ENCODE results near the gene SEL1L3.
A peak's percentile ranks its signal among the peaks of the same experiment; 100 is the strongest.
"Not testable (repeated sequence)": the region's sequence is repeated elsewhere in the genome, so short reads cannot be mapped to it uniquely, and the experiment has no call there.

The SEL1L3 gene
- total RNA-seq = 86.8 to 127 (median 103) reads per million in 4 donors

DNA sequence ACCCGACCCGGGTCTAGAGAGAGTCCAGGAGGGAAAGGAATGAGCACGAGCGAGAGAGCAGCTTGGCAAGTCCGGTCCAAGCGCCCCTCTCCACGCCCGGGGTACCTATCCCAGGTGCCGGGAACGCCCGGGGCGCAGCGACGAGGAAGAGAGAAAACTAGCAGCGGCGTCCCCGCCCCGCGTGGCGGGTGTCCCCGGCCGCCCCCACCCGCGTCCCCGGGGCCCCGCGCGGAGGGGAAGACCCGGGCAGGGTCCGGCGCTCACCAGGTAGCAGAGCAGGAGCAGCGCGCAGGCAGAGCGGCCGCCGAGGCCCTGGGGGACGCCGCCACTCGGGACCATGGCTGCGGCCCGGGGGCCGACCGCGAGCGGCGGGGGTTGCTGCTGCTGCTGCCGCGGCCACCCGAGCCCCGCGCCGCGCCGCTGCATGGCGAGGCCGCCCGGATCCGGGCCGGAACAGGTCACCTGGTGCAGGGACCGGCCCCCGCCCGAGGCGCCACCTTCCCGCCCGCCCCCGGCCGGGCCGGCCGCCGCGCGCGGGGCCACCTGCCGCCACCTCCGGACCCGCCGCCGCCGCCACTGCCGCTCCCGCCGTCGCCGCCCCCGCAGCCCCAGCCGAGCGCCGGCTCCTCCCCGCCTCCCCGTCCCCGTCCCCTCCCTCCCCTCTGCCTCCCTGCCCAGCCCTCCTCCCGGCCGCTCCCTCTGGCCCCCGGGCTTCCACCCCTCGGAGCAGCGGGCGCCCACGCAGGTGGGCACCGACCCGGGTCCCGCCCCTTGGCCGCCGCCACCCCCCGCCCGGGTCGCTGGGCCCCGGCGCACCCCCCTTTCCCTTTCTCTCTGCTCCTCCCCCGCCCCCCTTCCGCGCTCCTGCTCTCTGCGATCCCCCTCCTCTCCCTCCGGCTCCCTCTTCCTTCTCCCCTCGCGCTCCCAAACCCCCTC, at the start of gene SEL1L3:
Gene SEL1L3 (minus strand): TSS at position 578 of the 936 bp plus-strand sequence. CDS start 152 bp downstream, at position 426.
- peak; percentile 20 to 62 (median 45) for DNase-seq

GRCh38 chr4:25911356-25911755, 48.6 kb upstream of the SEL1L3 start:
- DNase-seq = no peak

- DNase-seq = no peak
Measured at GRCh38 chr4:25908491-25908901, 45.7 kb upstream of the SEL1L3 start.

GRCh38 chr4:25906113-25906512, 43.3 kb upstream of the SEL1L3 start:
- DNase-seq = not testable (repeated sequence)

DNA sequence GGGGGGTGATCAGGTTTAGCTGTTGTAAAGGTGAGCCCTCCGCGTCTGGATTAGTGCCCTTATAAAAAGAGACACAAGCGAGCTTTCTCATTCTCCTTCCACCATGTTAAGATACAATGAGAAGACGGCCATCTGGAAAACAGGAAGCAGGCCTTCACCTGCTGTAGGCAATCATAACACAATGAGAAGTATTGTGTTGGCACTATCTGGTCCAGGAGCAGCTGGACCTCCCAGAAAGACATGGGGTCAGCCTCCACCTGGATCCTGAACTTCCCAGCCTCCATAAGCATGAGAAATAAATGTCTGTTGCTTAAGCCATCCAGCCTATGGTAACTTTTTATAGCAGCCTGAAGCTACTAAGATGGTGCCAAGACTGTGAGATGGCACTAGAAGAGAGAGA, 42.6 kb upstream of the SEL1L3 start:
- DNase-seq = no peak

DNA sequence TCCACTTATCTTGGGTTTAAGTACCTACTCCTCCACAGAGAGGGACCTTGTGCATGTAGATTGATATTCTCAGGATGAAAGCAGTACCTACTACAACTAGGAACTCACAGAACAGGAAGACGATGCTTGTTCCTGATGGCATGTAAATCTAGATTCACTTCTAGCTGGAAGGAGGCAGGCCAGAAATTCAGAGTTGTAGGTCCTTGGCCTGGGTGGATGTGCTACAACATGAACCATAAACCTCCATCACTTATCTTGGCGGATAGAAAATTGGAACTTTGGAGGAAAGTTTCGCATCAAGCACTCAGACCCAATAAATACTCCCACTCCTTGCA, 41.9 kb upstream of the SEL1L3 start:
- no peak for DNase-seq

DNA sequence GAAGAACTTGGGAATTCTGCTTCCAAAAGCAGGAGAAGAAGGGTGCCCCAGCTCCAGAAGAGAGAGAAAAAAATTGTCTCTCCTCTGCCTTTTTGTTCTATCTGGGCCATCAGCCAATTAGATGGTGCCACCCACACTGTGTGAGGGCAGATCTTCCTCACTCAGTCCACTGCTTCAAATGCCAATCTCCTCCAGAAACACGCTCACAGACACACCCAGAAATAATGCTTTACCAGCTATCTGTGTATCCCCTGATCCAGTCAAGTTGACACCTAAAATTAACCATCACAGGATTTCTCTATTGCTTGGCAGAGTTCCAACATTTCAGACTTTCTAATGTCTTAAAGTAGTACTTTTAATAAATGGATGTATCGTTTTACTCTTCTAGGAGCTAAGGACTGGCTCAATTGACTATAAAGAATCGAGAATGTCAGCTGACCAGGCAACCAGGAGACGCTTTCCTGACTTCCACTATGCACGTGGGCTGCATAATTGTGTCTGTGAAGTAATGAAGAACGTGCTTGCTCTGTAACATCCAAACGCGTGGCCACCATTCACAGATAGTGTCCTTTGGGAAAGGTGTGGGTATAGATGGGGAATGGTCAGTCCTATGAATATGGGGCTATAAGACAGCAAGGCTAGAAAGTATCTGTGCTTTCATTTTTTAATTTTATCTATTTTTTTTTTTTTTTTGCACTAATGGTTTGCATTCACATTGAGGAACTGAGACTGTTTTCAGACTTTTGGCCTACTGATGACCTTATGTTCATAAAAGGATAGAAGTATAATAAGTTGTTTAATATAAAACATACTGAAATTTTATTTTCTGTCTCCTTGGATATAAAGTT, 41.3 kb upstream of the SEL1L3 start:
- no peak for DNase-seq

DNA sequence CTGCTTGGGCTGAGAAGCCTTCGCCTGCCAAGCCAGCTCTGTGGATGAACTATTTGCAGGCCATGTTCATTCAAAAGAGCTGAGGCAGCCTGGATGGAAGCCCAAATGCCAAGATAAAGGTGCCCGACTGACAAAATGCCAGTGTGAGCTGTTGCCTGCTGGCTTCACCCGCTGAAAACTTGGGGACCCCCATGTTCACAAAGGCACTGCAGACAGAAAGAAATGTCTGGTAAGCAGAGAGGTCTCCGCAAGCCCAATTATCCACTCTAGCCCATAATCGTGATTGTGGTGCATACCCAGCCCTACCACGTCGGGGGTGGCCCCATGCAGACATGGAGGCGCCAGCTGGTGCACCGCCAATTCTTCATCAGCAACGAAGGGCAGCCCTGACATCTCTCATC, 38.2 kb upstream of the SEL1L3 start:
- no peak for DNase-seq

DNA sequence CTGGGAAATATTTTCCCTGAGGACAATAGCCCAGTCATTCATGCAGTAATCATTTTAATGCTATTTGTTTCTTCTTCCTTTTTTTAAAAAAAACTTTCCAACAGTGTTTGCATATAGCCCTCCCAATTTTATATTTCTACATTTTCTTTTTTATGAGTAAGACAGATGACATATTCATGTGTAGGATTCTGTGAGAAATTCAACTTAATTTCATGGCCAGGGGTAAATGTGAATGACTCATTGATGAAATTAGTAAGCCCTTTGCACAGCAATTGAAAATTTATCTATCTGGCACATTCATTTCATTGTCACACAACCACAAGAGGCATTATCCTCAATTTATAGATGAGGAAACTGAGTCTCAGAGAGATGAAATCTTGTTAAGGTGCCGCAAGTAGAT, 37.5 kb upstream of the SEL1L3 start:
- DNase-seq = no peak

DNA sequence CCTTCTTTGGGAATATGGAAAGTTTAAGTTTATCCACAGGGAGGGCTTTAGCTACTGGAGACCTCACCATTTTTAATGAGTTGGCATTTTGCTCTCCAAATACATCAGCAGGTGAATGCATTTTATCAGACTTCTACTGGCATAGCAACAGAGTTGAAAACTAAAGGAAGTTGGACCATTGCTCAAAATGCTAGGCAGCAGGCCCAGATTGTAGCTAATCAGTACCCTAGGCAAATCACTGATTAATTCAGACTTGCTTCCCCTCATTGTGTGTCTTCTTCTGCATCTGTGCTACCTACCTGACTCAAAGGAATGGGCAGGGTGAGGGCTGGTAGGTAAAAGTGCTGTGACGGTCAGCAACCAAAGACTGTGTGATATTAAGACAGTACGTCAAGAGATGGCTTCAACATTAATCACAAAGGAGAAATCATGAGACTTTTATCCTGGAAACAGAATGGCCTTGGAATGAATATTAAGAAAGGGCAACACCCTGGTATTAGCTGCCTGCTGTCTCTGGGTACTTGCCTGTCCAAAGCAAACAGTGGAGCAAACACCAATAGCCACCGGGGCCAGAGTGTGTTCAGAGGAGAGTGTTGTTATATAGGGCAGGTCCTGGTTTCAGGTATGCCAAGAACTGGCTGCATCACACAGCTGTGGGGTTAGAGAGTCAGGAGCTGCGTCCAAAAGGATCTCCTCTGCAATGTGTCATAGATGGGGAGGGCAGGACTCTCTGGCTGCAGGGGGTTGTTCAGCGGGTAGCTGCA, 34.2 kb upstream of the SEL1L3 start:
- no peak for DNase-seq

DNA sequence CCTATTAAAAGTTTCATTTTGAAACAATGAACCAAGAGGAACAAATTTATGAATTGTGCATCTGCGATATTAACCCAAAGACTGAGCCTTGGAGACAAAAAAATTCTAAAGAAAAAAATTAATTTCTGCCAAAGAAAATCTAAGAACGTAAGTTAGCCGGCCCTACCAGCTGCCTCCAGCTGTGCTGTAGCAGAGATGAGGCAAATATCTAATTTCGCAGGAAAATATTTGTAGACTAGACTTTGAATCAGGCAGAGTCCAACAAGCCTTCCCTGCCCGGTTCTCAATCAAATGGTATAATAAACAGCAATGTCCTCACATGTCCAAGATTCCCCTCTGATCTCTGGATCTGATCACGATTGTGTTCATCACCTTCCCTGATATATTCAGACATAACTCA, 30.0 kb upstream of the SEL1L3 start:
- DNase-seq = no peak

- no peak for DNase-seq
Measured at GRCh38 chr4:25890571-25891485, 28.0 kb upstream of the SEL1L3 start.

- DNase-seq = no peak
Measured at GRCh38 chr4:25889589-25890503, 27.1 kb upstream of the SEL1L3 start.

GRCh38 chr4:25888781-25889180, 26.0 kb upstream of the SEL1L3 start:
- no peak for DNase-seq

DNA sequence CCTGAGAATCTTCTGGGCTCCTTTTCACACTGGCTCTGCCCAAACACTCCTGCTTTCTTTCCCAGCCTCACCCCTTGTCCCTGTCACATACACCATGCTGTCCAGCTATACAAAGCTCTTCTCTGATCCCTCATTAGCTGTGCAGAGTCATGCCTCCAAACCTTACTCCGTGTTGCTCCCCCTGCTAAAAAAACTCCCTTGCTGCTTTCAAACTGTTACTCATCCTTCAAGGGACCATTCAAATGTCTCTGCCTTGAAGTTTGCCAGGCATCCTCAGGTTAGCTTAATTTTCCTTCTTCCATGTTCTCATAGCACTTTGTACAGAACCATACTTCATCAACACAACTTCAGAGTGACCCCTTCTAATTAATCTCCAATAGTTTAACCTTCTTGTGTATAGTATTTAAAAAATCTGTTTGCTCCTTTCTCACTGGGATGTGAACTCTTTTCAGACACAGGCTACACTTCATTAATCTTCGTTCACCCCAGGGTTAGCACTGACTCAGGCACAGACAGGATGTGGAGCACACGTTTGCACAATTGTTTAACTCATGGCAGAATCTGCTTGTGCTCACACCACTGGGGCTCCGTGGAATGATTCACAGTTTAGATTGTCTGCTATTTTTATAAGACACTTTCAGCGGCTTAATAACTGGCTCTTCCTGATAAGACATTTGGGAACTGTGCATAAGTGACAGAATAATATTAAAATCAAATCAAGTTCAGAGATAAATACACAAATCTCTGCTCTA, 21.4 kb upstream of the SEL1L3 start:
- DNase-seq = no peak

GRCh38 chr4:25883565-25883964, 20.8 kb upstream of the SEL1L3 start:
- no peak for DNase-seq

DNA sequence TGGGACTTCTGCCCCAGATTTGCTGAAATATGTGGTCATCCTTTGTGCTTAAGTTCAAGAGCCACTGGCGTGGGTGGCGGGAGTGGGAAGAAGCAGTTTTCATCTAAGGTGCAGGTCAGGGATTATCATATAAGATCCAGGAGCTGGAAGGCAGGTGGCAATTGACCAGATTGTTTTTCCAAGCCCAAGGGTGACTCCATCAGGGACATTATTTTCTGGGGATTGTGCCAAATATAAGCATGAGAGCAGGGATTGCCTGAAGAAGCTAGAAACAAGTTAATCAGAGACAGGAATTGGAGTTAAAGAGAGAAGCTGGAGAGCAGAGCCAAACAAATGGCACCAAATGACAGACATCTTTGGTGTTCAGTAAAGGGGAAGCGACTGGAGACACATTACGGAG, 19.4 kb upstream of the SEL1L3 start:
- DNase-seq = no peak

DNA sequence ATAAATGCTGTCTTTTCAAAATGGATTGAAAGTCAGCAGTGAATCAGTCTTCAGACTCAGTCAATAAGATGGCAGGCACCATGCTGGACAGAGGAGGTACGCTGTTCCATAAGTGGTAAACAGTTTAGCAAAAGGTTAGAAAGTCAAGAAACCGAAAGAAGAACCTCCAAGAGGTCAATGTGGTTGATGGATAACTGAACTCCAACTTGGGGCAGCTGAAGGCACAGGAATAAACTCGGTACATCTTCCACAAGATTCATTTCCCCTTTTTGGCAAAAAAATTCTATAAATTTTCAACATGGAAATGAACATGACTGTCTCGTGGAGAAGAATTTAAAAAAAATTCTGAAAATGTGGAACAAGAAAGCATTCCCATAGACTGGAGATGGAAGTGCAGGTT, 18.4 kb upstream of the SEL1L3 start:
- DNase-seq = no peak

GRCh38 chr4:25879991-25880651, 17.3 kb upstream of the SEL1L3 start:
- no peak for DNase-seq

Data from T-helper 1 cell (primary cell).